HL-60 (cell line): Measurements from ENCODE around the gene SLC52A1.

Experiments
- POLR2AphosphoS5 ChIP-seq: IDR thresholded peaks from 2 replicates; pipeline ENCODE4 v1.6.1; 2012; ENCODE audit warnings: low read depth
- TF ChIP-seq, protein P1 (sequence below): IDR thresholded peaks from one replicate; pipeline ENCODE4 v1.5.1; 2011; ENCODE audit warnings: low read length, control low read depth, inconsistent platforms; ENCODE audit not compliant: insufficient read depth
- TF ChIP-seq, protein P2 (sequence below): IDR thresholded peaks from 2 replicates; pipeline ENCODE4 v1.6.1; 2012; ENCODE audit warnings: low read depth; ENCODE audit not compliant: insufficient replicate concordance

DNA sequence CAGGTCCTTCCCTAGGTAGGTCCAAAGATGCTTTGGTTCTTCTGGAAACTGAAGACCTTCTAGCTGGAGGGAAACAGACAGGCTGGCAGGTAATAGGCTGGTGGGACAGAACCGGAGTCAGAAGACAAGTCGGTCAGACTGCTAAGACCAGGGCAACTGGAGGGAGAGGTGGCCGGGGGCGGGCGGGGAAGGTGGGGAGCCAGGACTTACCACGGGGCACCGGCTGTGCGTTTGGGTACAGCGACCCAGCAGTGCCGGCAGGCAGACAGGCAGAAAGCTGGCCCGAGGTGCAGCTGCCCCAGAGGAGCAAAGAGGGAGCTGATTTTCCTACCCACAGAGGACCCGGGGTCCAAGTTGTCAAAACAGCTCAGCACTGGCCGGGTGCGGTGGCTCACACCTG, 575 bp downstream of the SLC52A1 start:
- TF ChIP-seq, protein P1, sequence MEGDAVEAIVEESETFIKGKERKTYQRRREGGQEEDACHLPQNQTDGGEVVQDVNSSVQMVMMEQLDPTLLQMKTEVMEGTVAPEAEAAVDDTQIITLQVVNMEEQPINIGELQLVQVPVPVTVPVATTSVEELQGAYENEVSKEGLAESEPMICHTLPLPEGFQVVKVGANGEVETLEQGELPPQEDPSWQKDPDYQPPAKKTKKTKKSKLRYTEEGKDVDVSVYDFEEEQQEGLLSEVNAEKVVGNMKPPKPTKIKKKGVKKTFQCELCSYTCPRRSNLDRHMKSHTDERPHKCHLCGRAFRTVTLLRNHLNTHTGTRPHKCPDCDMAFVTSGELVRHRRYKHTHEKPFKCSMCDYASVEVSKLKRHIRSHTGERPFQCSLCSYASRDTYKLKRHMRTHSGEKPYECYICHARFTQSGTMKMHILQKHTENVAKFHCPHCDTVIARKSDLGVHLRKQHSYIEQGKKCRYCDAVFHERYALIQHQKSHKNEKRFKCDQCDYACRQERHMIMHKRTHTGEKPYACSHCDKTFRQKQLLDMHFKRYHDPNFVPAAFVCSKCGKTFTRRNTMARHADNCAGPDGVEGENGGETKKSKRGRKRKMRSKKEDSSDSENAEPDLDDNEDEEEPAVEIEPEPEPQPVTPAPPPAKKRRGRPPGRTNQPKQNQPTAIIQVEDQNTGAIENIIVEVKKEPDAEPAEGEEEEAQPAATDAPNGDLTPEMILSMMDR, result no peak
- TF ChIP-seq POLR2AphosphoS5, result no peak
- TF ChIP-seq, protein P2, sequence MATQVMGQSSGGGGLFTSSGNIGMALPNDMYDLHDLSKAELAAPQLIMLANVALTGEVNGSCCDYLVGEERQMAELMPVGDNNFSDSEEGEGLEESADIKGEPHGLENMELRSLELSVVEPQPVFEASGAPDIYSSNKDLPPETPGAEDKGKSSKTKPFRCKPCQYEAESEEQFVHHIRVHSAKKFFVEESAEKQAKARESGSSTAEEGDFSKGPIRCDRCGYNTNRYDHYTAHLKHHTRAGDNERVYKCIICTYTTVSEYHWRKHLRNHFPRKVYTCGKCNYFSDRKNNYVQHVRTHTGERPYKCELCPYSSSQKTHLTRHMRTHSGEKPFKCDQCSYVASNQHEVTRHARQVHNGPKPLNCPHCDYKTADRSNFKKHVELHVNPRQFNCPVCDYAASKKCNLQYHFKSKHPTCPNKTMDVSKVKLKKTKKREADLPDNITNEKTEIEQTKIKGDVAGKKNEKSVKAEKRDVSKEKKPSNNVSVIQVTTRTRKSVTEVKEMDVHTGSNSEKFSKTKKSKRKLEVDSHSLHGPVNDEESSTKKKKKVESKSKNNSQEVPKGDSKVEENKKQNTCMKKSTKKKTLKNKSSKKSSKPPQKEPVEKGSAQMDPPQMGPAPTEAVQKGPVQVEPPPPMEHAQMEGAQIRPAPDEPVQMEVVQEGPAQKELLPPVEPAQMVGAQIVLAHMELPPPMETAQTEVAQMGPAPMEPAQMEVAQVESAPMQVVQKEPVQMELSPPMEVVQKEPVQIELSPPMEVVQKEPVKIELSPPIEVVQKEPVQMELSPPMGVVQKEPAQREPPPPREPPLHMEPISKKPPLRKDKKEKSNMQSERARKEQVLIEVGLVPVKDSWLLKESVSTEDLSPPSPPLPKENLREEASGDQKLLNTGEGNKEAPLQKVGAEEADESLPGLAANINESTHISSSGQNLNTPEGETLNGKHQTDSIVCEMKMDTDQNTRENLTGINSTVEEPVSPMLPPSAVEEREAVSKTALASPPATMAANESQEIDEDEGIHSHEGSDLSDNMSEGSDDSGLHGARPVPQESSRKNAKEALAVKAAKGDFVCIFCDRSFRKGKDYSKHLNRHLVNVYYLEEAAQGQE, result no peak
